HepG2 (cell line): ENCODE data around the gene LRRC45. TPM values are rescaled to one million over a fixed set of nuclear protein-coding genes. Genes with fewer than 3 reads are reported as not detected.

Experiments used
- ATF1 ChIP-seq: IDR thresholded peaks from 2 replicates; pipeline ENCODE4 v1.6.1; 2016; ENCODE audit warnings: mild to moderate bottlenecking, control low read depth
- BORCS8-MEF2B ChIP-seq: sonication (generic); formaldehyde crosslinking; IDR thresholded peaks from 2 replicates; pipeline ENCODE4 v1.8.0; 2022; ENCODE audit warnings: mild to moderate bottlenecking, missing genetic modification reagents
- HDAC1 ChIP-seq: sonication (generic); formaldehyde crosslinking; IDR thresholded peaks from 2 replicates; pipeline ENCODE4 v1.5.1; 2020; ENCODE audit warnings: mild to moderate bottlenecking, missing genetic modification reagents
- HMGXB4 ChIP-seq, 2 experiments: sonication (generic) in 1 of 2; formaldehyde crosslinking in 1 of 2; IDR thresholded peaks; 2 replicates each; pipeline versions ENCODE4 v1.4.0 to v1.6.1; 2018 to 2020; ENCODE audit warnings: missing genetic modification reagents in 2 of 2, borderline replicate concordance in 1 of 2, low read depth in 1 of 2, mild to moderate bottlenecking in 1 of 2, missing biosample characterization in 1 of 2
- KDM5B ChIP-seq: sonication (generic); formaldehyde crosslinking; IDR thresholded peaks from 2 replicates; pipeline ENCODE4 v1.4.0; 2020; ENCODE audit warnings: missing genetic modification reagents, mild to moderate bottlenecking, borderline replicate concordance
- MED13 ChIP-seq: sonication (generic); formaldehyde crosslinking; IDR thresholded peaks from 2 replicates; pipeline ENCODE4 v1.5.0; 2020; ENCODE audit warnings: missing genetic modification reagents
- RCOR2 ChIP-seq: IDR thresholded peaks from 2 replicates; pipeline ENCODE4 v1.6.1; 2016; ENCODE audit warnings: missing biosample characterization, missing genetic modification reagents
- WIZ ChIP-seq: sonication (generic); formaldehyde crosslinking; IDR thresholded peaks from 2 replicates; pipeline ENCODE4 v1.5.1; 2020; ENCODE audit warnings: mild to moderate bottlenecking, missing genetic modification reagents
- YY1 ChIP-seq: IDR thresholded peaks from 2 replicates; pipeline ENCODE4 v1.6.1; 2011; ENCODE audit warnings: low read length, low read depth, moderate library complexity, mild to moderate bottlenecking; ENCODE audit not compliant: insufficient read depth, insufficient replicate concordance
- ZFAT ChIP-seq: sonication (generic); formaldehyde crosslinking; conservative IDR thresholded peaks from 2 replicates; pipeline ENCODE4 v1.8.1; 2023; ENCODE audit warnings: missing genetic modification reagents, inconsistent platforms
- ZFP36 ChIP-seq: fragments of 150-350 bp; IDR thresholded peaks from 2 replicates; pipeline ENCODE4 v1.6.1; 2018; ENCODE audit warnings: borderline replicate concordance, low read length, low read depth; ENCODE audit not compliant: partially characterized antibody
- ZHX2 ChIP-seq, 2 experiments: sonication (generic) in 1 of 2; formaldehyde crosslinking in 1 of 2; IDR thresholded peaks; 2 replicates each; pipeline versions ENCODE4 v1.6.1 to v1.9.0; 2014 to 2022; ENCODE audit warnings: antibody characterized with exemption in 1 of 2, borderline replicate concordance in 1 of 2, inconsistent platforms in 1 of 2, low read depth in 1 of 2, missing genetic modification reagents in 1 of 2
- ZNF709 ChIP-seq: sonication (generic); formaldehyde crosslinking; IDR thresholded peaks from 2 replicates; pipeline ENCODE4 v1.5.0; 2020; ENCODE audit warnings: mild to moderate bottlenecking, missing genetic modification reagents
- polyA plus RNA-seq, 8 experiments: library from polyadenylated mRNA; depleted of rRNA in 3 of 8; stranded (reverse) in 7 of 8; unstranded in 1 of 8; fragments of >200 nt; fragmentation: Illumina TruSeq in 4 of 8; extraction: Trizol in 4 of 8; gene quantifications; 2 replicates each; pipeline versions ENCODE4 v1.2.1 to v1.2.3, GENCODE V29; 2011 to 2016; ENCODE audit warnings: low read depth in 4 of 8, missing spikeins in 1 of 8, mixed read lengths in 1 of 8; ENCODE audit not compliant: insufficient read depth in 1 of 8
- total RNA-seq, 5 experiments: library from RNA; depleted of rRNA; stranded (reverse); fragments of >200 nt; fragmentation: Illumina TruSeq; extraction: Trizol; gene quantifications; 2 replicates each; pipeline ENCODE4 v1.2.3, GENCODE V29; 2016; ENCODE audit warnings: low read depth in 1 of 5
- TF ChIP-seq, protein P1 (sequence below): sonication (generic); formaldehyde crosslinking; IDR thresholded peaks from 2 replicates; pipeline ENCODE4 v1.4.0; 2020; ENCODE audit warnings: missing genetic modification reagents
- TF ChIP-seq, protein P2 (sequence below): IDR thresholded peaks from 2 replicates; pipeline ENCODE4 v1.6.1; 2016; ENCODE audit warnings: missing biosample characterization, missing genetic modification reagents, low read depth

The LRRC45 gene
- total and polyA plus RNA-seq, 2 of the 13 experiments (the other 11 are each of a cell fraction or from before 2014, with no cell fraction given) = 11.6 to 48.1 TPM

- TF ChIP-seq ZHX2 (IDR thresholded peaks at IDR 0.05; ENCODE audit: low read depth) (peak; percentile 51; the same call in 1 of the 2 replicates), ZHX2 (CRISPR knock-in tag; IDR thresholded peaks at IDR 0.05; ENCODE audit: borderline replicate concordance) (no peak), ATF1 (CRISPR knock-in tag) (no peak), ZFP36 (no peak), ZFAT (no peak), HDAC1 (CRISPR knock-in tag) (peak; percentile 73; the same call in 1 of the 2 replicates), KDM5B (CRISPR knock-in tag) (no peak), YY1 (peak; percentile 70), ZNF709 (CRISPR knock-in tag) (0 out of 2 replicates have a peak, but pooled peaks have one; percentile 25), WIZ (no peak), HMGXB4 (CRISPR knock-in tag; IDR thresholded peaks at IDR 0.05; ENCODE audit: borderline replicate concordance in 1 of 2, low read depth in 1 of 2) (0 out of 4 replicates have a peak, but pooled peaks have one; percentile 6 to 42), RCOR2 (no peak), BORCS8-MEF2B (CRISPR knock-in tag) (peak; percentile 3; the same call in 1 of the 2 replicates), MED13 (CRISPR knock-in tag) (0 out of 2 replicates have a peak, but pooled peaks have one; percentile 3)
- TF ChIP-seq, protein P1, sequence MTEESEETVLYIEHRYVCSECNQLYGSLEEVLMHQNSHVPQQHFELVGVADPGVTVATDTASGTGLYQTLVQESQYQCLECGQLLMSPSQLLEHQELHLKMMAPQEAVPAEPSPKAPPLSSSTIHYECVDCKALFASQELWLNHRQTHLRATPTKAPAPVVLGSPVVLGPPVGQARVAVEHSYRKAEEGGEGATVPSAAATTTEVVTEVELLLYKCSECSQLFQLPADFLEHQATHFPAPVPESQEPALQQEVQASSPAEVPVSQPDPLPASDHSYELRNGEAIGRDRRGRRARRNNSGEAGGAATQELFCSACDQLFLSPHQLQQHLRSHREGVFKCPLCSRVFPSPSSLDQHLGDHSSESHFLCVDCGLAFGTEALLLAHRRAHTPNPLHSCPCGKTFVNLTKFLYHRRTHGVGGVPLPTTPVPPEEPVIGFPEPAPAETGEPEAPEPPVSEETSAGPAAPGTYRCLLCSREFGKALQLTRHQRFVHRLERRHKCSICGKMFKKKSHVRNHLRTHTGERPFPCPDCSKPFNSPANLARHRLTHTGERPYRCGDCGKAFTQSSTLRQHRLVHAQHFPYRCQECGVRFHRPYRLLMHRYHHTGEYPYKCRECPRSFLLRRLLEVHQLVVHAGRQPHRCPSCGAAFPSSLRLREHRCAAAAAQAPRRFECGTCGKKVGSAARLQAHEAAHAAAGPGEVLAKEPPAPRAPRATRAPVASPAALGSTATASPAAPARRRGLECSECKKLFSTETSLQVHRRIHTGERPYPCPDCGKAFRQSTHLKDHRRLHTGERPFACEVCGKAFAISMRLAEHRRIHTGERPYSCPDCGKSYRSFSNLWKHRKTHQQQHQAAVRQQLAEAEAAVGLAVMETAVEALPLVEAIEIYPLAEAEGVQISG (CRISPR knock-in tag) = peak; percentile 84
- TF ChIP-seq, protein P2, sequence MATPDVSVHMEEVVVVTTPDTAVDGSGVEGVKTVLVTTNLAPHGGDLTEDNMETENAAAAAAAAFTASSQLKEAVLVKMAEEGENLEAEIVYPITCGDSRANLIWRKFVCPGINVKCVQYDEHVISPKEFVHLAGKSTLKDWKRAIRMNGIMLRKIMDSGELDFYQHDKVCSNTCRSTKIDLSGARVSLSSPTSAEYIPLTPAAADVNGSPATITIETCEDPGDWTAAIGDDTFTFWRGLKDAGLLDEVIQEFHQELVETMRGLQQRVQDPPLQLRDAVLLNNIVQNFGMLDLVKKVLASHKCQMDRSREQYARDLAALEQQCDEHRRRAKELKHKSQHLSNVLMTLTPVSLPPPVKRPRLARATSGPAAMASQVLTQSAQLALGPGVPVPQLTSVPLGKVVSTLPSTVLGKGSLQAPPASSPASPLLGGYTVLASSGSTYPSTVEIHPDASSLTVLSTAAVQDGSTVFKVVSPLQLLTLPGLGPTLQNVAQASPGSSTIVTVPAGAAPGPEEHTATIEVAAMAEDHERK (CRISPR knock-in tag) = peak; percentile 75
Observed at GRCh38 chr17:82051776-82052637, 28.9 kb downstream of the LRRC45 start, which contains the start of the genes GPS1 and RFNG (continued).
